Measurements from ENCODE around the gene FOXC1. TPM values are rescaled to one million over a fixed set of nuclear protein-coding genes. Genes with fewer than 3 reads are reported as not detected.

The FOXC1 gene
- total RNA-seq, 1 donor from 2014 or later = 15.3 TPM

GRCh38 chr6:1584996-1585668, 24.6 kb upstream of the FOXC1 start:
- DNase-seq = no peak

DNA sequence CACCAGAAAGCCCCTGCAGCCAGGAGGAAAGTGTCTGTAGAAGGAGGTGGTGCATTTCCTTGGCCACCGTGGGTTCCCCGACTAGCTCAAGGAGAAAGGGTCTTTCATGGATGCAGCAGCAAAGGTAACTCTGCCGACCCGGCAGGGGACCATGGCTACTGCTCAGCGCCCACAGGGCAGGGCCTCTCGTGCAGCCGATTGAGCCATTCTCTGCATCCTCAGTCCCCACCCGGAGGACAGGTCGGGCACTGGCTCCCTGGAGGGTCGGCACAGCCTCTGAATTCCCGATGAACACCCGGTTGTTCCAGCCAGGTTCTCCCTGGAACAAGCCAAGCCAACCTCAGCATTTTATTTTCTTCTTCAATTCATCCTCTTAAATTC, 24.1 kb upstream of the FOXC1 start:
- no peak for DNase-seq

DNA sequence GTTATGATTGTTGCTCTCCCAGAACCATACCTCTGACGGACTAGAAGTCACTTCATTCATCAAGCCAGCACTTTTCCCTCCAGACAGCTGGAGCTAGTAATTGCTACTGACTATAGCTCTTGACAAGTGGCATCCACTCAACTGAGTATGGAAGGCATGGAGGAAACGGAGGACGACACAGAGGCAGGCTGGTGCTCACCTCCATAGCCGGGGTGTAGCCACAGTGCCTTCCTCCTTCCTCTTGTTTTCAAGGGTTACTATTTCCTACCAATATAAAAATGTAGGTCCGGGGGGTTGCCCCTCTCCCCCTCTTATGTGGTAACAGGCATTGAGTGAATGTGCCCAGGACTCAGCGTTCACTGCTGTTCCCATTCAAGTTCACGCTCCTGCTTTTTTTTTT, 23.5 kb upstream of the FOXC1 start:
- no peak for DNase-seq

DNA sequence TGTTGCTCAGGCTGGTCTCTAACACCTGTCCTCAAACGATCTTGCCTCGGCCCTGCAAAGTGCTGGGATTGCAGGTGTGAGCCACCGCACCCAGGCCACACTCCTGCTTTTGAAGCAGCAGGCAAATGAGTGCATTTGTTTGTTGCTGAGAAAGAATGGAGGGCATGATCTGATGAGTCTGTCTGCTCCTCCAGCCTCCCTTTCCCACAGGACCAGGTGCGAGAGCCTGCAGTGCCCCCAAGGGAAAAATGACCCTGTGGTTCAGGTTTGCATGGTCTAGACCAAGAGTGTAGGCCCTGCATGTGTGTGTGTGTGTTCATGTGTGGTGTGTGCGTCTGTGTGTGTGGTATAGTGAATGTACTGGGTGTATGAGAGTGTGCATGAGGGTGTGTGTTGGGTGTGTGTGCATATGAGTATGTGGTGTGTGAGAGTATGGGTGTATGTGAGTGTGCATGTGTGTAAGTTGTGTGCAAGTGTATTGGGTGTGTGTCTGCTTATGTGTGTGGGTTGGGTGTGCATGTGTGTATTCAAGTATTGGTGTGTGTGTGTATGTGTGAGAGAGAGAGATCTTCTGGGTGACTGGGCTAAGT, 22.8 kb upstream of the FOXC1 start:
- DNase-seq = no peak

DNA sequence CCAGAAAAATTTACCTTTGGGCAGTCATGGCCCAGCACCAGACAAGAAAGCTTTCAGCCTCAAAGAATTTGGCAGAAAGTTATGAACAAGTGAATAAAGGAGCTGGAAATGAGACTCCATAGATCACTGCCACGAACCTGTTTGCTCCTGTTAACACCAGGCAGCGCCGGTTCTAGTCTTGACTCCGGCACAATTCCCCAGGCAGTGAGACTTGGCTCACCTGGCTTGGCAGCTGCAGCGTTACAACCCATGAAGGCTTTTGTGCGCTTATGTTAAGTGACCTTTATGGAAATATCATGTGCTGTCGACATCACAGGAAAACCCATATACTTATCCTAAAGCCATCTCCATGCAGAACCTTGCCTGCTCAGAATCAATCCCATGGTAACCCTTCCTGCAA, 22.2 kb upstream of the FOXC1 start:
- DNase-seq = no peak

- DNase-seq = no peak
Measured at GRCh38 chr6:1587977-1588376, 21.7 kb upstream of the FOXC1 start.

DNA sequence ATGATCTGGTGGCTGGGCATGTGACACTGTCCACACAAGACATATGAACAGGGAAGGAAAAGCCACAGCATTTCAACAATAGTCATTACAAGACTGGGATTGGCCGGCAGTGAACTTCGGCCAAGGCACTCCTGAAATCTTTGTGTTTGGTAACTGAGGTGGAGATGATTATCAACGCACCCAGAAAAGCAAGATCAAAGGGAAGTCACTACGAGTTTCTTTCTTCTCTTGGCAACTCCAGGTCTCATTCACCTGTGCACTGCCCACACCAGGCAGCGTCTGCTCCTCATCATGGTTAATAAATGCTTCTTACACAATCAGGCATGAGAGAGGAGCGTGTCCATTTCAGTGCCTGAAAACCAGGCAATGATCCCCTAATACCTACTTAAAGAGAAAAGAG, 20.5 kb upstream of the FOXC1 start:
- no peak for DNase-seq

DNA sequence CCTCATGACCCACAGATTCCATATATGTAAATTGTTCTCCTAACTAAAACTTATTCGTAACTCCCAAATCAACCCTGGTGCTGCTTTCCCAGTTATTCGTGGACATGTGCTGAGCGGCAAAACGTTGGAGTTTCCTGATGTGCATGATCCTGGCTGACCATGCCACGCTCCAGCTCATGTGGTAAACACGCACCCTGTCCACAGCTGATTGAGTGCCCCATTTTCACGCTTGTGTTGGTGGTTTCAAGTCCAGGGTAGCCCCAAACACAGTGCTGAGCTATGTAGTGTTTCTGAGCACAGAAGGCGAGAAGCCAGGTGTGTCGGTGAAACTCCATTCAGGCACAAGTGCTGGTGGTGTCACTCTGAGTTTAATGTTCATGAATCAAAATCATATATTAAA, 19.1 kb upstream of the FOXC1 start:
- no peak for DNase-seq

GRCh38 chr6:1591243-1591642, 18.5 kb upstream of the FOXC1 start:
- DNase-seq = no peak

- DNase-seq = no peak
Measured at GRCh38 chr6:1591926-1592325, 17.8 kb upstream of the FOXC1 start.

GRCh38 chr6:1592852-1593251, 16.9 kb upstream of the FOXC1 start:
- DNase-seq = no peak

DNA sequence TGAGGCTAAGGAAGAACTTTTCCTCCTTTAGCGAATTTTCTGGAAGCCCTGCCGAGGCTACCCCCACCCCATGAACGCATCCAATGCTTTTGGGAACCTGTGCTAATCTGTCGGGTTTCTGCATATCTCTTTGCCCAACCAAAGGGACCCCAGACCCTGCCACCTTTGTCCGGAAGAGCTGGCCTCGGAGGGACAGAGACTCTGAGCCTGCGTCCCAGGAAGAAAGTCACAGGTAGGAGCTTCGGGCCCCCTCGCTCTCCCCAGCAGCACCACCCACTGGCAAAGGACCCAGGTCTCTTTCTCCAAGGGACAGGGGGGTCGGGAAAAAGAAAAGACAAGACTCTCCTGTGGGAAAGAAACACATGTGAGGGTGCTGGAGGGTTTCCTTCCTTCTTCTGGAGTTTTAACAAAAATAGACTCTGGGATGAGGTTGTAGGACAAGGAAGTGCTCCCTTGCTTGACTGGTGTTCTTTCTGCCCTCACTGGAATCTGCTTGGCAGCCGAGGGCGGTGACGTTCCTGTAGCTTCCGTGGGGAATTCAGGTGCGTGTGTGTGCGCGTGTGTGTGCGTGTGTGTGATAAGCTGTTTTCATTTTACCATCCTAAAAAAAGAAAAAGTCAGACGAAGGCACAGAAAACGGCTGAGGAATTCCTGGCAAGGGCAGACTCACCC, 16.3 kb upstream of the FOXC1 start:
- no peak for DNase-seq

DNA sequence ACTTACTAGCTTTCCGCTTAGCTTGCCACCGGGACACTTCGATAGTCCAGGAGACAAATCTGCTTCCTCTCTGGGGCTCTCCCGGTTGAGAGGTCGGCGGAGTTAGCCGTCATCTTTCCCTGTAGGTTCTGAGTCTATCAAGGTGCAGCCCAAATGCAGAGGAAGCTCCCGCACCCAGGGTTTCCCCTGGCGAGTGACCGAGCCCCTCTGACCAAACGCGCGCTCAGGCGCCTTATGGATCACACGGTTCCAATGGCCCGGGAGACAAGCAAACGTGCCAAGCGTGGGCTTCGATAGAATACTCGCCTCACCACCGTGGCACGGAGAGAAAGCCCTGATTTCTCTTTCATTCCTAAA, 15.8 kb upstream of the FOXC1 start:
- DNase-seq = no peak

- DNase-seq = no peak
Measured at GRCh38 chr6:1594445-1595200, 15.1 kb upstream of the FOXC1 start.

DNA sequence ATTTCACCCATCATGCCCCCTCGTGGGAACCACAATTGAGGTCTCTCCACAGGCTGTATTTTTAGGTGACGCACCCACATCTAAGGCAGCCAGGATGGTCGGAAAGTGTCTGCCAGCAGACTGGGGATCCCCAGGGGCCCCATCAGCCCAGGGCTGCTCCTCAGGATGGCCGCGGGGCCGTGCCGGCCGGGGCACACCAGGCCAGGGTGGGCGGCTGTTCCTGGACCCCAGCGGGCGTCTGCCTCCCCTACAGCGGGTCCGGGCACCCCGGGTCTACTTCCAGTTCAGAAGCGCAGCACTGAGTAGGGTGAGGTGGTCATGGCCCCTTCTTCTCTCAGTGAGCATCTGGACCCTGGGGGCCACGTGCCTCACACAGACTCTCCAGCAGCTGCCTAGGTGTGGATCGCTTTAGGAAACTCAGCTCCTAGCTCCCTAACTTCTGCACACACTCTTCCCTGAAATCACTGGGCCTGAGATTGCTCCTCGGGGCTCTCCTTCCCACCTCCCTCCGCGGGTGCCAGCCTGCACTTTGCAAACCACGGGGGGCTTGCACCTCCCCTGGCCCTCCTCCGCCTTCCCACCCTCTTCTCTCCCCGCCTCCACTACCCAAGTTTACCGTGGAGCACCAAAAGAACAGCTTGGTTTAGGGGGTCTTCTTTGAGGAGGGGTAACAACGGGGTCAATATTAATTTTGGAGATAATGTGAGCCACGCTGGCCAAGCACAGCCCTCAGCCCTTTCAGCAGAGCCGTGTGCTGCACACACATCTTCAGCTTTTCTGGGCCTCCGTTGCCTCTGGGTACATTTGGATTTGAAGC, 14.2 kb upstream of the FOXC1 start:
- DNase-seq = no peak

DNA sequence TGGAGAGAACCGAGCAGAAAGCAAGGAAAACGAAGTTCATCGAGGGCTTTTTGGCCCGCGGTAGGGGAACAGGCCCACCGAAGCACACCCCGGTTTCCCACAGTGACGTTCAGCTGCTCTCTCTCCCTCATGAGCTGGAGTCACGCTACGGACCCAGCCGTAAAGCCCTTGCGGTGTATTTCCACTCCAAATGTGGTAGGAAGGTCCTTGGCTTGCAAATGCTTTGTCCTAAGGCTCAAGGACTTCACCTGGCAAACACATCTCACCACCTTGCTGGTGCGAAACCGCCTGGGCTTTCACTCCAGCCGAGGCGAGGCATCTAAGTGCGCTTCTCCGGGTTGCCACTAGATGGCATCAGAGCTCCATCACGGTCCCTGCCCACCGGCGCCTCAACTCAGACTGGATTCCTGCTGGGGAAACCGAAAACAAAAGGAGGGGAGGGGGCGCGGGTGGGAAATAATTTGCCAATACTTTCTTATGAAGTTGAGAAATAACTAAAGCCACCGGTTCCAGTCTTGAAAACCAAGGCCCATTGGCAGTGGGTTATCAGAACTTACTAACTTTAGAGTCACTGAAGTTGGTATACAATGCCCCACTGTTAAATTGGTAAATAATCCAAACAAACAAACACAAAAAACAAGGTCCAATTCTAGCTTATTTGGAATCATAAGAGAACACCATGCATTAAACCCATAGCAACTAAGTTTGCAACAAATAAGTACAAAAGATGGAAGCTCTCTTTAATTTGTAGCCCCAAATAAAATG, 13.4 kb upstream of the FOXC1 start:
- DNase-seq = peak; percentile 59

GRCh38 chr6:1597121-1597744, 12.5 kb upstream of the FOXC1 start:
- no peak for DNase-seq

GRCh38 chr6:1597924-1598323, 11.8 kb upstream of the FOXC1 start:
- no peak for DNase-seq

GRCh38 chr6:1598433-1598832, 11.3 kb upstream of the FOXC1 start:
- DNase-seq = no peak

DNA sequence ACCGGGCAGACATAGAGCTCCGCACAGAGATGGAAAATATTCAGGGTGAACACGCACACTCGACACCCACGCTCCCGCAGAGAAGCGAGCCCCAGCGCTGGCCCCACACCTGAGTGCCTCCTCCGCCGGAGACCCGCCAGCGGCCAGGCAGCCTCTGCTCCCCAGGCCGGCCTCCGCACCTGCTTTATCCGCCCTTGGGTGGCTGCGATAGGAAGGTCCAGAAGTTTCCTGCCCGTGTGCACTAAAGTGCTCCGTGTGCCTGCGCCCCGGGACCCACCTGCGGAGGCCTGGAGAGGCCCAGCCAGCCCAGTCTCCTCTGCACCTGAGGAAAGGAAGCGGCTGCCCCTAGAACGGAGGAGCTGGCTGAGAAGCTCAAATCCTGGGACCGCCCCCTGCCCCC, 10.8 kb upstream of the FOXC1 start:
- no peak for DNase-seq

DNA sequence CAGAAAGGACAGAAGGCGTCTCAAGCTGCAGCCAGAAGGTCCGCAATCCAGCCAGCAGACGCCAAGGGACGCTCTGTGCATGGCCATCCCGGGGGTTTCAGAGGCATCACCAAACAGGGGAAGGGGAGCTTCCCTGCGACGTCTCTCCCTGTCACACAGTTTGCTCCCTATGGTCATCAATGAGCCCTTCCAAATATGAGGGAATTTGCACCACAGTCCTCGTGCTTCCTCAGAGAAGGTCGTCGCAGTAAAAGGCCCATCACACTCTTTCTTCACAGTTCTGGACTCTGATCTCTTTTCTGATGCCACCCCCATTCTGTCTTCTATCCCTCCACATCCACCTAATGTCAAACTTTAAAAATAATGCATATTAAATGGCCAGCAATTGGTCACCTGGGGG, 10.2 kb upstream of the FOXC1 start:
- no peak for DNase-seq

All from skin of body (tissue), 2 donors.